GM19395 (cell line): ENCODE data around the gene NRF1.

Source experiments
- ATAC-seq: cut with Tn5 transposase; IDR thresholded peaks from one replicate; pipeline ENCODE4 v1.9.1; 2021; ENCODE audit warnings: mild to moderate bottlenecking, moderate library complexity; ENCODE audit not compliant: unreplicated experiment

NRF1 gene

GRCh38 chr7:129767120-129768015, 155.8 kb downstream of the NRF1 start:
- ATAC-seq, result no peak

GRCh38 chr7:129768614-129769399, 157.3 kb downstream of the NRF1 start:
- ATAC-seq, result no peak

DNA sequence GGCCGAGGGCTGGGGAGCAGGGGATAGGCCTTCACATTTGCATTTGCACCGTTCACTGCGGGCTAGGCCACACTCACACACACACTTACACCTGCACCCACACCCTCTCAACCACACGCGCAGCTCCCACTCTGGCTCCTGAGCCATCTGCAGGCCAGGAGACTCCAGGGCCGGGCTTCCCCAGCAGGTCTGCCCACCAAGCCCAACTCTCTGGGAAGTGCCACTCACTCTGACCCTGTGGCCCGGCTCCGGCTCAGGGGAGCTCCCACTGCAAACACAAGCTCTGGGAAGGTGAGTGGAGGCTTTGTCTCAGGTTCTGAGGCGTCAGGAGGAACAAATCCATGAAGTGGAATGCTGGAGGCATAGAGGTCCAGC, 157.9 kb downstream of the NRF1 start:
- no peak for ATAC-seq

GRCh38 chr7:129769866-129770808, 158.6 kb downstream of the NRF1 start:
- ATAC-seq, result no peak

DNA sequence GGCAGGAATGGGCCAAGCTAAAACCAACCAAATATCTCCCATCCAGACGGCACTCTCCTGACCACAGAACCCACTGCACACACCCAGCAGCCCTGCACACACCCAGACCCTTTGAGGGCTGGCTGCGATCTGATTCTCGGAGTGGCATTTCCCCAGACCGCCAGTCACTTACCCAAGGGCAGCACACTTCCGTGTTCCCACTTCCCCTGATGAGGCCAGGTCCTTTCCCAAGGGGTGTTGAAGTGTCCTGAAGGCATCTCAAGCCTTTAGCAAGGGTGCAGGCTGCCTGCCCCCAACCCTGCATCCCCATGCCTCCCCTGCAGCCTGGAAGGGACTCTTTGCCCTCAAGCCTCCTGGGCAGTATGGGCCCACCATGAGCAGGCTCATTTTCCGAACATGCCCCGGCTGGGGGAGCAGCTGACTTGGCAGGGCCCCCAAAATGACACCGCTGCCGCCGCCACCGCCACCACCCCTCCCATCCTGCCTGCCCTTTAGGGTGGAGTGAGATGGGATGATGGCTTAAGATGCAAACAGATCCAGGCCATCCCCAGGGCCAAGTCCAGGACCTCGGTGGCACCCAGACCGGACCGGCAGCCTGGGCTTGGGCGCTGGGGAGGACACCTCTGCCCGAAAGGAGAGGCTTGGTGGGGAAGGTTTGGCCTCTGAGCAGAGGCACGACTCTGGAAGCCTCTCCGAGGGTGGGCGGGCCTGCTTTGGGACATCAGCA, 159.8 kb downstream of the NRF1 start:
- ATAC-seq, result no peak

DNA sequence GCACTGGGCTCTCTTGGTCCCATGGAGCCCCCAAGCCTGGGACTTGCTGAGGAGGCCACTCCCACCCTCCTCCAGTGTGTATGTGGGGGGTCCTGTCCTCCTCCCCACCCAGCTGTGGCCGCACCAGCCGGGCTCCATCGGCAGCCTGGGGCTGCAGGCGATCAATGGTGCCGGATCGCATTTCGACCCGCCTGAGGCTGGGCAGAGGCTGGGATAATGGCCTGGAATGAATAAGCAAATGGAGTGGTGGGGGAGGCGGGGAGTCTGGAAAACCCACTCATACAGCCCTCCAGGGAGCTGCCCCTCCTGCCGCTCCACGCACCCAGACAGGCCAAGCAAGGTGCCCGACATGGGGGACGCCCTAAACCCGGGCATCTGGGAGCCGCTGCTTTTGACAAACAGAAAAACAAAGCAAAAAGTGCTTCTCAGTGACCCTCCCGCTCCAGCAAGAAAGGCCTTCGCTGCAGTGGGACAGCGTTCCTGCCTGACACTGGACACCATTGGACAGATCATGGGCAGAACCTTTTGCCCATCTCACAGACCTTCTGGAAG, 160.5 kb downstream of the NRF1 start:
- ATAC-seq, result no peak

- ATAC-seq, result no peak
Observed at GRCh38 chr7:129772646-129773280, 161.2 kb downstream of the NRF1 start.

GRCh38 chr7:129773328-129773731, 161.8 kb downstream of the NRF1 start:
- ATAC-seq, result no peak

GRCh38 chr7:129773871-129774270, 162.4 kb downstream of the NRF1 start:
- ATAC-seq, result no peak

- ATAC-seq, result no peak
Observed at GRCh38 chr7:129774359-129774758, 162.8 kb downstream of the NRF1 start.

DNA sequence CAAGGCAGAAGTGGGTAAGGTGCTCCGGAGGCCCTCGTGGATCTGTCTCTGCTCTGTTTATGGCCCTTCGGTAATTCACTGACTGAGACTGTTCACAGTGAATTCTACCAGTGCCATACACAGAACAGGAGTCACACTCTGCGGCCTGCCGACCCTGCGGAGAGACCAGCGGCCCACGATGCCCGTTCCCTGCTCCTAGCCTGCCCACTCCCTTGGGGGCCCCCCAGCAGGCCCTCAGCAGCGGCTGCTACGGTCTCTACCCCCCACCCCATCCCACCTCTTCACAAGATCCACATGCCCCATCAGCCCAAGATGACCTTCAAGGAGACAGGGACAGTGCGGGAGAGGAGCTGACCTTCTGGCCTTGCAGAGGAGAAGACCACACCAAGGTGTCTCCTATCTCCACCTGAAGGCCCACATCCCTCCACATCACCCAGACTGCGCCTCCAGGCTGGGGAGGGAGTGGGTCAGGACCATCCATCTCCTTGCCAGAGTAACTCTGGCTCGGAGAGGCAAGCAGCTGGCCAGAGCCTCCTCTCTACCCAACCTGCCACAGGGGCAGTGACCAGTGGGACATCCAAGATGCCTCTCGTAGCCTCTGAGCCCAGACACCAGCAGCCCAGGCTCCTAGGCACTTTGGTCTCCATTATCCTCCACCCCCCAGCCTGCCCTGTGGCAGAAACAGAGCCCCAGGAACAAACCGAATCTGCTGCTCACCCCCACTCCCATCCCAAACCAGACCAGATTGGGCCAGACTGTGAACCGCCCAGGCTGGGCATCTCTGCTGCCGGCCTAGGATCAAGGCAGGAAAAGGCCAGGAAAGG, 163.6 kb downstream of the NRF1 start:
- ATAC-seq, result no peak

DNA sequence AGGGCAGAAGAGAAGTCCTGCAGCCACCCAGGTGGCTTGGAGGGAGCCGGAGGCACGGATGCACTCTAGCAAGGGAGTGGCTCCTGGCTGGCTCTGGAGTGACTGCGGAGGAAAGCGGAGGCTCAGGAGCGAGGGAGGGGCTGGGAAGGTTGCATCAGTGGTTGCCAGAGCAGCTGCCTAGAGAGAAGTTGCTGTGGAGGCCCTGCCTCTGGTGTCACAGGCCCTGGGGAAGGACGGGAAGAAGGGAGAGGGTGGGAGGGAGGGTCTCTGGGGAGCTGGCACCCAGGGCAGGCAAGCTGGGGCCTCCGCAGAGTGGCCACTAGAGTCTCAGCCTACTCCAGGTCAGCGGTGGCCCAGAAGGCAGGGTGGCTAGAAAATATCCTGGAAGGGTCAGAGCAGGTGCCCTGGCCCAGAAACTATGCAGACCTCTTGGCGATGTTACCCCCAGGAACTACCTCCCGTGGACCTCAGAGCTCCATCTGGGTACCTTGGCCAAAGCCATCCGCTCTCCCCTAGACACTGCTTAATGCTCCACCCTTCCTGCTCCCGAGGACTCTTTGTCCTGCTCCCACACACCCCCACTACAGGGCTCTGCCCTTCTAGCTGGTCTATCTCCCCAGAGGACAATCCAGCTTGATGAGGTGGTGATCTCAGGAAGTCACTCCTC, 164.3 kb downstream of the NRF1 start:
- no peak for ATAC-seq

GRCh38 chr7:129776362-129776722, 164.8 kb downstream of the NRF1 start:
- ATAC-seq, result no peak

DNA sequence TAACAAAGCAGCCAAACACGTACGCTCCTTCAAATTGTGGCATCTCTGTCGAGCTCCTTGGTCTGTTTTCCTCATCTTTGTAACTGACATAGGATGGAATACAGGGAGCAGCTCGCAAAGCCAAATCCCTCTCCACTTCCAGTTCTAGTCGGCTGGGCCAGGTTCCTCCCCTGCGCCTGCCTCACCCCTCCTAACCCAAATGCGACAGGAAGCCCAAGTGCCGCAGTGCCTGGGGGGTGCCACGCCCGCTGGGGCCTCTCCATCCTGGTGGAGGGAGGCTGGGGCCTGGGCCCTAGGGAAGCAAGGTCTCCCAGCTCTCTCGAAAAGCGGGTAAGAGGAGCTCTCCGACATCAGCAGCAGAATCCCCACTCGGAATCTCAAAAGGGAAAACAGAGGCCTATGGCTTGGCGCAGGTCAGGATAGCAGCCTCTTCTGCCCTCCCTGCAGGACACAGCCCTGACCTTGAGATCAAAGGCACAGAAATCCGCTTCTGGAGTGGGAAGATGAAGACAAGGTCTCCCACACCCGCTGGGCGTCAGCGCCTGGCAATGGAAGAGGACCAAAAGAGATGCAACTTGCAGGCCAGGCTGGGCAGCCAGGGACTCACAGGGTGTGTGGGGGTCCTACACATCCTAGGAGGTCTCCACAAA, 165.8 kb downstream of the NRF1 start:
- no peak for ATAC-seq

GRCh38 chr7:129777993-129778769, 166.7 kb downstream of the NRF1 start:
- ATAC-seq, result no peak

DNA sequence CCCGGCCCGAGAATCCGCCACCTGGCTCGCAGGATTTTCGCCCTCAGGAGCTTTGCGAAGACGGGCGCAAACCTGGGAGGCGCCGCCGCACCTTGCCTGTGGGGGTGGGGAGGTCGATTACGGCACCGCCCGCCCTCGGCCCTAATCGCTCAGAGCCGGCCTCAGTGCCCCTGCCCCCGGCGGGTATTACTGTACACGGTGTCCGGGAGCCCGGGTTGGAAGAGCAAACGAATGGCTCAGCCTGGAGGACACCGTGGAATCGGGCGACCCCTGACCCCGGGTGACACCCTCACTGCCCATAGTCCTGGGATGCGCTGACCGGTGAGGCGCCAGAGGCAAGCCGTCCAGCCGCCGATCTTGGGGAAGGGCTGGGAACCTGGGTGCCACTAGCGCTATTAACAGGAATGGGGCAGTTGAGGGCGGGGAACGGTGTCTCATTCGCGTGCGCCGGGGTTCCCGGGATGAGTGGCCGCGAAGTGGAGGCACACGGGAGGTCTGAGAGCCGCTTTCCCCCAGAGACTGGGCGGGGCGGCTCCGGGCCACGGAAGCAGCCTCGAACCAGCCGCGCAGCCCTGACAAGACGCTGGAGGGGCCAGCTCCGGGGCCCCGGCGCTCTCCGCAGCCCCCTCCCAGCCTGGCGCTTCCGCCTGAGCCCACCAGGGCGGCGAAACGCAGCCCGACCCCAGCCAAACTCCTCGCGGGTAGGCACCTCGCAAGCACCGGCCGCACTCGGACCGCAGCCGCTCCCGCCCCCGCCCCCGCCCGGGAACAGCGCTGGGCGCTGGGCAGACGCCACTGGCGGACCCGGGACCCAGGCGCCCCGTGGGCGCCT, 167.5 kb downstream of the NRF1 start:
- no peak for ATAC-seq
